Measurements from ENCODE around the gene PLEKHA7.

The PLEKHA7 gene

DNA sequence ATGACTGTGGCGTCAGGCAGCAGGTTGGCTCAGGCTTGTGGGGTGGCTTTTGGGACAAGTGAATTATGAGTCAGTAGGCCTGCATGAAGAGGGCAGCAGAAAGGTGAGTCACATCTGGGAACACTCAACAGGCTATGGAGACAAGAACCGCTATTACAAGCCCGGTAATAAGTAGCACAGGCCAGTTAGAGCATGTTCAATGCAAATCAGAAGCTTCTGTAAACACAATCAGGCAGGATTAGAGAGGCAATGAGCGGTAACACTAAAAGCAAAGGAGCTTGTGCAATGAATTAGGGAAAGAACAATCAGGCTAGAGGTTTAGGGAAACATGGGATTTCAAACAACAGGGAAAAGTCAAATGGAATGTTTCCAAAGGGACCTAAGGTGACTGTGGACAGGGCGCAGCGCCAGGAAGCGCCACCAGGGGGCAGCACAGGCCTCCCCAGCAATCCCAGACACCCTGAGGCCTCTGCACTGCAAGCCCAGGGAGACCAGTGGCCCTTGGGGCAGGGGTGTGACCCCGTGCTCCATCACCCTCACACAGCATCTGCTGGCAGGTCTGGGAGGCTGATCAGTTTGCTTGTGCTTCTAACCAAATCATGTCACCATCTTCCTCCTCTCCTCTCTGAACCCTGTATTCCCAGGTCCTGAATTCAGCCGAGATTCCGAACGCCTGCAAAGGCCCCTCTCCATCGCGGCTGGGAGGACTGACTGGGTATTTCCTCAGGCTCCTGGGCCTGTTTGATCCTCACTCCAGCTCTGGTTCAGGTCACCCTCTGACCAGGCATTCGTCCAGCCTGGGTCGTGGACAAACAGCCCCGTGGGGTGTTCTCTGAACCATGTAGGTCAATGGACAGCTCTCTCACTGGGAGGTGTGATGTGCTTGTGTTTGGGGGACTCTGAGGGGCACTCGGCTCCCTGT lies 225.8 kb downstream of the PLEKHA7 start:
- Histone ChIP-seq H3K27me3 (ENCODE audit: insufficient read depth, low read depth) (no peaks in the 10 kb centered on the region), H3K36me3 (ENCODE audit: insufficient read depth) (no peaks in the 10 kb centered on the region), H3K9ac (no peak overlapping the region), H4K20me1 (ENCODE audit: insufficient read depth) (no peaks in the 10 kb centered on the region), H3K27ac (no peak overlapping the region), H3K4me1 (ENCODE audit: low read depth, poor library complexity, severe bottlenecking) (no peaks in the 10 kb centered on the region), H2AFZ (ENCODE audit: low read depth) (no peak overlapping the region), H3K79me2 (ENCODE audit: insufficient read depth, low read depth) (no peaks in the 10 kb centered on the region), H3K4me2 (no peak overlapping the region), H3K4me3 (IDR thresholded peaks at IDR 0.05; ENCODE audit: insufficient read depth, low read depth, low read length) (no peak overlapping the region)
- peak; percentile 91 for TF ChIP-seq CTCF (conservative IDR thresholded peaks at IDR 0.05; ENCODE audit: low read depth, low read length)

GRCh38 chr11:16787035-16787742 lies 227.0 kb downstream of the PLEKHA7 start:
- no peaks in the 10 kb centered on the region for H3K36me3 ChIP-seq (ENCODE audit: insufficient read depth)
- H3K27me3 ChIP-seq (ENCODE audit: insufficient read depth, low read depth), result no peaks in the 10 kb centered on the region
- H3K9ac ChIP-seq, result no peak overlapping the region
- H3K4me1 ChIP-seq (ENCODE audit: low read depth, poor library complexity, severe bottlenecking), result no peaks in the 10 kb centered on the region
- no peaks in the 10 kb centered on the region for H3K79me2 ChIP-seq (ENCODE audit: insufficient read depth, low read depth)
- H3K4me2 ChIP-seq, result no peak overlapping the region
- no peak overlapping the region for H3K4me3 ChIP-seq (IDR thresholded peaks at IDR 0.05; ENCODE audit: insufficient read depth, low read depth, low read length)
- no peak for TF ChIP-seq CTCF (conservative IDR thresholded peaks at IDR 0.05; ENCODE audit: low read depth, low read length)
- no peaks in the 10 kb centered on the region for H4K20me1 ChIP-seq (ENCODE audit: insufficient read depth)
- no peak overlapping the region for H3K27ac ChIP-seq
- no peak overlapping the region for H2AFZ ChIP-seq (ENCODE audit: low read depth)

DNA sequence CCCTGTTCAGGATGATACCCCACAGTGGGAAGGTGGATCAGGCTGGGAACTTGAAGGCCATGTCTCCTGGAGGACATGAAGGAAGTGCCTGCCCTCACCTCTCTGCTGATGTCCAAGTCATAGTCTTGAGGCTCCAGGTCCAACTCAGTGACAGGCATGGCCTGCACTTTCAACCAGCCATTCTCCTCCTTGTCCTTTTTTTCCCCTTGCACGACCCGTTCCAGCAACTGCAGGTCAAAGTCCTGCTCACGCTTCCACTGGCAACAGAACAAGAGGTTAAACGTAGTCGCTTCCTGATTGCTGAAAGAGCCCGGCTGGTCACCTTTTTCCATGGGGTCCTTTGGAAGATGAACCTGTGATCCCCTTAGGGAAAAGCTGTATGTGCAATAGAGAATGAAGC lies 228.1 kb downstream of the PLEKHA7 start:
- Histone ChIP-seq H3K4me2 (no peak overlapping the region), H2AFZ (ENCODE audit: low read depth) (no peak overlapping the region), H3K79me2 (ENCODE audit: insufficient read depth, low read depth) (no peaks in the 10 kb centered on the region), H3K27ac (no peak overlapping the region), H3K36me3 (ENCODE audit: insufficient read depth) (no peaks in the 10 kb centered on the region), H4K20me1 (ENCODE audit: insufficient read depth) (no peaks in the 10 kb centered on the region), H3K9ac (no peak overlapping the region), H3K4me1 (ENCODE audit: low read depth, poor library complexity, severe bottlenecking) (no peaks in the 10 kb centered on the region), H3K27me3 (ENCODE audit: insufficient read depth, low read depth) (no peaks in the 10 kb centered on the region), H3K4me3 (IDR thresholded peaks at IDR 0.05; ENCODE audit: insufficient read depth, low read depth, low read length) (no peak overlapping the region)
- no peak for TF ChIP-seq CTCF (conservative IDR thresholded peaks at IDR 0.05; ENCODE audit: low read depth, low read length)

DNA sequence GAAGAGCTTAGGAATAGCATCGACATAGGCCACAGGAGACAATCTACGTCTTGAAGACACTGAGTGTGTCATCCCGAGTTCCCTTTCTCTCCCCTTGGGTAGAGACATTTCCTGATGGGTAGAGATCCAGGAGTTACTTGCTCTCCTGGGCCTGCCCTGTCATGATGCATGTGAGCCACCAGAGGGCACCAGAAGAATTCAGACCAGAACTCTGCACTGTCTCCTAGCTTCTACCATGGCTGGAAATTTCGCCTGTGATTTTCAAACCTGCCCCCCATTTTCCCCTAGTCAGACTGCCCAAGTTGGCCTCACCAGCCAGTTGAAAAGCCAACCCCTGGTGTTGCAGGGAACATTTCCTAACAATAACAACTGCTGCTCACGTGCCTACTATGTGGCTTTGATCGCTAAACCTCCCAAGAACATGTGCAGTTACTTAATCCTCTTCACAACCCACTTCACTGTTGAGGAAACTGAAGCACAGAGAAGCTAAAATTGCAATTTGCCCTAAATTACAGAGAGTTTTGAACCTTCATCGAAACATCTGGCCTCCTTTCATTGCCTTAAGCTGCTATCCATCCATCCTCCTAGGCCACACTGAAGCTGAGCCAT lies 228.6 kb downstream of the PLEKHA7 start:
- Histone ChIP-seq H3K9ac (no peak overlapping the region), H3K79me2 (ENCODE audit: insufficient read depth, low read depth) (no peaks in the 10 kb centered on the region), H3K27ac (no peak overlapping the region), H3K36me3 (ENCODE audit: insufficient read depth) (no peaks in the 10 kb centered on the region), H3K4me2 (no peak overlapping the region), H3K4me3 (IDR thresholded peaks at IDR 0.05; ENCODE audit: insufficient read depth, low read depth, low read length) (no peak overlapping the region), H2AFZ (ENCODE audit: low read depth) (no peak overlapping the region), H3K4me1 (ENCODE audit: low read depth, poor library complexity, severe bottlenecking) (no peaks in the 10 kb centered on the region), H3K27me3 (ENCODE audit: insufficient read depth, low read depth) (no peaks in the 10 kb centered on the region), H4K20me1 (ENCODE audit: insufficient read depth) (no peaks in the 10 kb centered on the region)
- TF ChIP-seq CTCF (conservative IDR thresholded peaks at IDR 0.05; ENCODE audit: low read depth, low read length), result peak; percentile 87
